Neuron (in vitro differentiated cells): Measurements from ENCODE around the gene MILR1.
"Not testable (repeated sequence)": the region's sequence is repeated elsewhere in the genome, so short reads cannot be mapped to it uniquely, and the experiment has no call there.

ENCODE experiments used
- H2AFZ ChIP-seq: one replicate; pipeline ENCODE4 v1.6.1; 2013; ENCODE audit warnings: low read depth, mild to moderate bottlenecking, inconsistent platforms, low read length, moderate library complexity
- H3K27me3 ChIP-seq: one replicate; pipeline ENCODE4 v1.6.1; 2013; ENCODE audit warnings: low read length; ENCODE audit not compliant: insufficient read depth
- H3K36me3 ChIP-seq: one replicate; pipeline ENCODE4 v1.6.1; 2013; ENCODE audit warnings: low read length; ENCODE audit not compliant: insufficient read depth
- H3K4me1 ChIP-seq: one replicate; pipeline ENCODE4 v1.6.1; 2013; ENCODE audit warnings: low read length; ENCODE audit not compliant: insufficient read depth
- H3K4me3 ChIP-seq: 2 replicates; pipeline ENCODE4 v1.5.1; 2013; ENCODE audit warnings: mild to moderate bottlenecking, low read length, moderate library complexity
- H3K9me3 ChIP-seq: one replicate; pipeline ENCODE4 v1.6.1; 2013; ENCODE audit warnings: low read length

Gene MILR1

DNA sequence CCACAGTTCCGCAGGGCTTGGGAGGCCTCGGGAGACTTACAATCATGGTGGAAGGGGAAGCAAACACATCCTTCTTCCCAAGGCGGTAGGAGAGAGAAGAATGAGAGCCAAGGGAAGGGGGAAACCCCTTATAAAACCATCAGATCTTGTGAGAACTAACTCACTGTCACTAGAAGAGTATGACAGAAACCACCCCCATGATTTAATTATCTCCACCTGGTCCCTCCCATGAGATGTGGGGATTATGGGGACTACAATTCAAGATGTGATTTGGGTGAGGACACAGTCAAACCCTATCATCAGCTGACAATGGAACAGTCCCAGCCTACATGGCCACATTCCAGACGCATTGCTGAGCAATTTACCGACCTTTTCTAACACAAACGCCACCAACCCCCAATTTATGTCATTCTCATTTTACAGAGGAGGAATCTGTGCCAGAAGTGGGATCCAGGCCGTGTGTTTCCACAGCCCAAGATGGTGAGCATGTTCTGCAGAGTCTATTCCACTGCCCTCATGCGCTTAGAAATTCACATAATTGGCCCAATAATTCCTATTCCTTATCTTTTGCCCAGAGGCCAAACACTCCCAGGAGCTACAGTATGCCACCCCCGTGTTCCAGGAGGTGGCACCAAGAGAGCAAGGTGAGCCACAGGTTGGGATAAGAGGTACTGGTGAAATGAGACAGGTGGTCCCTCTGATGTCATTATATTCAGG, 17.3 kb downstream of the MILR1 start:
- Histone ChIP-seq H3K9me3 (no peaks in the 10 kb centered on the region), H3K4me1 (no peaks in the 10 kb centered on the region), H3K36me3 (no peaks in the 10 kb centered on the region), H3K4me3 (no peak overlapping the region), H2AFZ (no peak overlapping the region), H3K27me3 (no peaks in the 10 kb centered on the region)

DNA sequence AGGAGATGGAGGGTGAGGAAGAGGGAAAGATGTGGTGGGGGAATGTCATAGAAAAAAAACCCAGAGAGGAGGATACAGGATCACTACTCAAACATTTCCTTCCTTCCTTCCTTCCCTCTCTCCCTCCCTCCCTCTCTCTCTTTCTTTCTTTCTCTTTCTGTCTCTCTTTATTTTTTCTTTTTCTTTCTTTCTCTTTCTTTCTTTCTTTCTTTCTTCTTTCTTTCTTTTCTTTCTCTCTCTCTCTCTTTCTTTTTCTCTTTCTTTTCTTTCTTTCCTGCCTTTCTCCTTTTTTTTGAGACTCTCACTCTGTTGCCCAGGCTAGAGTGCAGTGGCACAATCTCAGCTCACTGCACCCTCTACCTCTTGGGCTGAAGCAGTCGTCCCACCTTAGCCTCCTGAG, 17.9 kb downstream of the MILR1 start:
- H3K9me3 ChIP-seq, H3K4me1 ChIP-seq, H3K36me3 ChIP-seq, H2AFZ ChIP-seq, H3K4me3 ChIP-seq, H3K27me3 ChIP-seq: not testable (repeated sequence)

DNA sequence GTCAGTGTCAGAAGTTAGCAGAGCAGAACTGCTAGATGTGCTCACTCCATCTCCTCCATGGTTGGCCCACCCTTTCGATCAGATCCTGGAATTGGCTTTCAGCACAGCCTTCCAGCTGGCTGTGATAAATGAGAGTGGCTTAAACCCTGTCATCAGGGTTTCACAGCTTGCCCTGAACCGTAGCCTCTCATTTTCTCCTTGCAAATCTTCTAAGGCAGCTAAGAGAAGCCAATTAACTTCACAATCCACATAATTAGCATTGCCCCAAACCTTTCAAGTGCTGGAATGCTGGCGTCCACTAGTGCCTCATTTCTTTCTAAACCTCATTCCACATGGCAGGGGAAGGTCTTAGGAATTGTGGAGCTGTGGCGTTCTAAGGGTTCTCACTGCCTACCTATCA, 21.7 kb downstream of the MILR1 start:
- no peak overlapping the region for H3K4me3 ChIP-seq
- H2AFZ ChIP-seq, result no peak overlapping the region
- H3K4me1 ChIP-seq, result no peaks in the 10 kb centered on the region
- H3K27me3 ChIP-seq, result no peaks in the 10 kb centered on the region
- no peaks in the 10 kb centered on the region for H3K9me3 ChIP-seq
- no peaks in the 10 kb centered on the region for H3K36me3 ChIP-seq

DNA sequence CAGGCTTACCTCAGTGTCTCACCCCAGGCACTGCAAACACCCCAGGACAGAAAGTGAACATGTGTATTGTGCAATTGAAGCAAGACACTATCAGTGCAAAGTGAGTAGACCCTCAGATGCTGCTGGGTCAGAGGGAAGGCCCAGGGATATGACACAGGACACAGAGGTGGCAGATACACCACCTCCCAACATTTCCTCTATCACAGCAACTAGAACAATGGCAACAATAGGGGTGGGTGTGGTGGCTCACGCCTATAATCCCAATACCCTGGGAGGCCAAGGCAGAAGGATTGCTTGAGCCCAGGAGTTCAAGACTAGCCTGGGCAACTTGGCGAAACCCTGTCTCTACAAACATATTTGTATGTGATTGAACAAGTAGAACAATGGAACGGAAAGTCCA, 22.5 kb downstream of the MILR1 start:
- Histone ChIP-seq H3K36me3 (no peaks in the 10 kb centered on the region), H3K27me3 (no peaks in the 10 kb centered on the region), H3K4me1 (no peaks in the 10 kb centered on the region), H2AFZ (no peak overlapping the region), H3K4me3 (no peak overlapping the region), H3K9me3 (no peaks in the 10 kb centered on the region)

DNA sequence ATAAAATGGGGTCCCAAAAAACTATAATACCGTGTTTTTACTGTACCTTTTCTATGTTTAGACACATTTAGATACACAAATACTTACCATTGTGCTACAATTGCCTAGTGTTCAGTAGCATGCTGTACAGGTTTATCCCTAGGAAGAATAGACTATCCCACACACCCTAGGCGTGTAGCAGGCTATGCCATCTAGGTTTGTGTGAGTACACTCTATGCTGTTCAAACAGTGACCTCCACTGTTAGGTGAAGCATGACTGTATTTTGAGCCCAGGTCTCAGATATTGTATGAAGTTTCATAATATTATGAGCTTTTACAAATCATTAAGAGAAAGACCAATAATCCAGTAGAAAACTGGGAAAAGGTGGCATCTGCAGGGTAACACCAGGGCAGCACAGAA, 23.6 kb downstream of the MILR1 start:
- H3K27me3 ChIP-seq, result no peaks in the 10 kb centered on the region
- no peak overlapping the region for H2AFZ ChIP-seq
- peaks cover 5% of the 10 kb centered on the region for H3K36me3 ChIP-seq
- H3K4me1 ChIP-seq, result no peaks in the 10 kb centered on the region
- no peak overlapping the region for H3K4me3 ChIP-seq
- no peaks in the 10 kb centered on the region for H3K9me3 ChIP-seq

DNA sequence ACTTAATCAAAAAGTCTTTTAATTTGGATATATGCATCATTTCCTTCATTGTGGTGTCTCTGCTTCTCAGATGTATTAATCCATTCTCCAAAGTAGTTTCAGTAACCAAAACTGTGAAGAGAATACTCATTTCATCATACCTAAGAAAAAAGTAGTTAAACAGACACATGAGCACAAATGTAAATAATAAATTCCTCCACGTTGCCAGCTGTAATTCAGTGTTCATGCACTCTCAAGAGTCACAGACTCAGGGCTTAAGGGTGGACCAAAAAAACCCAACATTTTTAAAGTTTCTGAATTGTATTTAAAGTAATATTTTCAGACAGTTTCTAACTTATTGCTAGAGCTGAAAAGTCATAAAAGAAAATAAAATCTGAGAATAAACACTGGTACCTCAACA, 28.9 kb downstream of the MILR1 start:
- Histone ChIP-seq H3K27me3 (no peaks in the 10 kb centered on the region), H3K36me3 (peaks cover 28% of the 10 kb centered on the region), H3K4me1 (no peaks in the 10 kb centered on the region), H3K9me3 (no peaks in the 10 kb centered on the region), H2AFZ (no peak overlapping the region), H3K4me3 (no peak overlapping the region)

DNA sequence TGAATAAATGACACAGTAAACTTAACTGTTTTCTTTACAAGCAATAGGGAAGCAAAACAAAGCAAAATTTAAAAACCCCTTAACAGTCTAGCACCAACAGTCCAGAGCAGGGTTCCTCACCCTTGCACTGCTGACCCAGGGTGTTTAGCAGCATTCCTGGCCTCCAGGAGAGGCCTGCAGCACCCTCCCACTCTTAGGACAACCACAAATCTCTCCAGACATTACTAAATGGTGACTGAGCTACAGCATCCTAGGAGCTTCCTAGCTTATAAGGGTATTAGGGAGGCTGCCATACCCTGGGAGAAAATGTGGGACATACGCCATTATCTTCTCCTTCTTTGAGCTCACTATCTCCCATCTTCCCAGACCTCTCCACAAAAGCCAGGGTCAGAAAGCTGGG, 32.0 kb downstream of the MILR1 start:
- Histone ChIP-seq H3K4me3 (no peak overlapping the region), H3K4me1 (no peaks in the 10 kb centered on the region), H3K9me3 (no peaks in the 10 kb centered on the region), H3K36me3 (peaks cover 55% of the 10 kb centered on the region), H2AFZ (no peak overlapping the region), H3K27me3 (no peaks in the 10 kb centered on the region)

DNA sequence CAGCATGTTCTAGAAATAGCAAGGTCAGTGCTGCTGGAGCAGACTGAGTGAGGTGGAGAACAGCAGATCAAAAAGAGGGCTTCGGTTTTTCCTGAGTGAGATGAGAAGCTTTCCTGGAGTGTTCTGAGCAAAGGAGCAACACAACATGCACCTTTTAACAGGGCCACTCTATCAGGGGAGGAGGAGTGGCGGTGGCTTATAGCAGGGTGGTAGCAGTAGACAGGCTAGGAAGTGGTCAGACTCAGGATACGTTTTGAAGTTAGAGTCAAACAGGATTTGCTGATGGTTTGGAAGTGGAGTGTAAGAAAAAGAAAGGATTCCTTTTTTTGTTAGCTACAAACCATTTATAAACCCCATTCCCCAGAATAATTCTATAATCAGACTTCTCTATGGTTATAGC, 35.5 kb downstream of the MILR1 start:
- no peaks in the 10 kb centered on the region for H3K27me3 ChIP-seq
- H3K4me3 ChIP-seq, result no peak overlapping the region
- no peaks in the 10 kb centered on the region for H3K4me1 ChIP-seq
- H3K9me3 ChIP-seq, result no peaks in the 10 kb centered on the region
- H3K36me3 ChIP-seq, result peaks cover 61% of the 10 kb centered on the region
- H2AFZ ChIP-seq, result no peak overlapping the region

DNA sequence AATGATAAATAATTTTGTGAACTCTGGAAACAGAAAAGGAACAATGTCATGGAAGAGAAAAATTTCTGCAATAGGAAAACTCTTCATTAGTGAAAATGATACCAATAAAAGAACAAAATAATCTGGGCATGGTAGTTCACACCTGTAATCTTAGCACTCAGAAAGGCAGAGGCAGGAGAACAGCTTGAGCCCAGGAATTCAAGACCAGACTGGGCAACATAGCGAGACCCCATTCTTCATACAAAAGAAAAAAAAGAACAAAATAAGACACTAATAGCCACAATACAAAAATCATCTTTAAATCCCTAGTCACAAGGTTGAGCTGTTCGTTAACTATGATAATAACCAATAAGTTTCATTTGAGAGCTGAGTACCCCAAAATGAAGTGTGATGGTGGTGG, 39.4 kb downstream of the MILR1 start:
- H2AFZ ChIP-seq, result no peak overlapping the region
- H3K4me3 ChIP-seq, result no peak overlapping the region
- no peaks in the 10 kb centered on the region for H3K4me1 ChIP-seq
- peaks cover 72% of the 10 kb centered on the region for H3K36me3 ChIP-seq
- no peaks in the 10 kb centered on the region for H3K9me3 ChIP-seq
- H3K27me3 ChIP-seq, result no peaks in the 10 kb centered on the region

DNA sequence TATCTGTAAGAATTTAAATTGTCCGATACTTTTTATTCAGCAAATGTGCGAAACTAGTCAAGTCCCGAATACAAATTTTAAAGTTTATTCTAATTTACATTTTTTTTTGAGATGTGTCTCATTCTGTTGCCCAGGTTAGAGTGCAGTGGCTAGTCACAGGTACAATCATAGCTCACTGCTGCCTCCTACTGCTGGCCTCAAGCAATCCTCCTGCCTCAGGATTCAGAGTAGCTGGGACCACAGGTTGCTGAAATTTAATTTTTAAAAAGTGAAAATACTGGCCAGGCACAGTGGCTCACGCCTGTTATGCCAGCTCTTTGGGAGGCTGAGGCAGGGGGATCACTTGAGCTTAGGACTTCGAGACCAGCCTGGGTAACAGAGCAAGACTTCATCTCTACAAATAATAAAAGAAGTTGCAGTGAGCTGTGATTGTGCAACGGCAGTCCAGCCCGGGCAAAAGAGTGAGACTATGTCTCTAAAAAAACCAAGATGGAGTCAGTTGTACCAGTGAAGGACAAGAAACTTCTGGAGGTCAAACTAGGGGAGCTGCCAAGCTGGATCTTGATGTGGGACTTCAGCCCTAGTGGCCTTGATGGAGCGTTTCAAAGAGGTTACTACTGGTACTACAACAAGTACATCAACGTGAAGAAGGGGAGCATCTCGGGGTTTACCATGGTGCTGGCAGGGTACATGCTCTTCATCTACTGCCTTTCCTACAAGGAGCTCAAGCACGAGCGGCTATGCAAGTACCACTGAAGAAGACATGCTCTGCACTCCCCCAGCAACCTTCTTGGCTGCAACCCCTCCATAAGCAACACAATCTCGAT, 42.3 kb downstream of the MILR1 start:
- Histone ChIP-seq H3K27me3 (no peaks in the 10 kb centered on the region), H3K4me3 (no peak overlapping the region), H3K9me3 (no peaks in the 10 kb centered on the region), H3K4me1 (peaks cover 9% of the 10 kb centered on the region), H2AFZ (no peak overlapping the region), H3K36me3 (peaks cover 54% of the 10 kb centered on the region)

DNA sequence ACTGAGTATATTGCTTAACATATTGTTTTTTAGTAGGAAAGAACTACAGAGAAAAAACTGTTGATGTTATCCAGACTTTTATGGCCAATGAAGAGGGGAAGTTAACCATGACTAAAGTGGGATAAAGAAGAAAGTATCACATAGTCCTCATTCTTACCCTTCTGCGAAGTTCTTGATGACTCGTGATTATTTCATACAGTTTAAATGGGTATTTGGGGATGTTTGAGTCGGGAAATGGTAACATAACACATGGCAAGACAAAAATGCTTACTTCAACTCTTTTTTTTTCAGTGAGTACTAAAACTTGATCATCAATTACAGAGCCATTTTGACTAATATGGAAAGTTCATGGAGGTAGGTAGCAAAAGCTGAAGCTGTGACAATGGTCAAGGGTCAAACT, 43.1 kb downstream of the MILR1 start:
- Histone ChIP-seq H3K27me3 (no peaks in the 10 kb centered on the region), H3K4me1 (peaks cover 12% of the 10 kb centered on the region), H3K36me3 (peaks cover 48% of the 10 kb centered on the region), H3K4me3 (no peak overlapping the region), H3K9me3 (no peaks in the 10 kb centered on the region), H2AFZ (no peak overlapping the region)

DNA sequence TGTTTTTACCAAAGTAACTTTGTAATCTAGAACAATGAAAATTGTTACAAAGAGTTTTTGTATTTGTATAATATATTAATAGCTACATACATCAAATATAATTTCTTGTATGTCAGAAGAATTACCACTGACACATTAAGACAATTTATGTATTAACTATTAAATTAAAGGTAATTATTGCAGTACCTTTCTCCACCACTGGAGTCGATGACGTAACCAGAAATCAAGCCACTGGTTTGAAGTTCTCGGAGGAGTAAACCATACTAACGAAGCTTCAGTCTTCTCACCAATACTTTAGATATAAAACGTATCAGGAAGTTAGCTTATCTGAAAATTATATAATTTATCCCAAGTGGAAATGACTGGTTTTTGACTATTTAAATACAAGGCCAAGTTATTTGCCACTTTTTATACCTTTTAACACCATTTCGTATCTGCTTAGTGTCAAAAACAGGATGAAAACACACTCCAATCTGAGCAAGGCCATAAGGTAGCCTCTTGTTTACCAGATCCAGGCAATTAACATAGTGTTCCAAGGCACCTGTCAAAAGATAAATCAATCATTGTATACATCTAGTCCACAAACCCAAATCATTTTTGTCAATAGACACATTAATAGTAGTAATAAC, 43.7 kb downstream of the MILR1 start:
- Histone ChIP-seq H3K27me3 (no peaks in the 10 kb centered on the region), H3K4me1 (peaks cover 16% of the 10 kb centered on the region), H2AFZ (no peak overlapping the region), H3K9me3 (no peaks in the 10 kb centered on the region), H3K4me3 (no peak overlapping the region), H3K36me3 (peaks cover 48% of the 10 kb centered on the region)

DNA sequence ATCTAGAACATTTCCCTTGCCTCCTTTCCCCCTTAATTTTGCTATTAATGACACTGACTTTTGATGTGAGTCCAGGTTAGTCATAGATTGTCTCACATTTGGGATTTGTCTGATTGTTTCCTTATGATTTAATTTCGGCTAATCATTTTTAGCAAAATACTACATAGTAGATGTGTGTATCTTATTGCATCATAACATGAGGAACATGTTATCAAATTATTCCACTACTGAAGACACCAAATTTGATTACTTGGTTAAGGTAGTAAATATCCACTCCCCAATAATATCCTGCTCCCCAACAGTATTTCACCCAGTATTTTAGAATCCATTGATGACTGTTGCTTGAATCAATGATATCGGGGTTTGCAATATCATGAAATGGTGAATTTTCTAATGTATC, 45.2 kb downstream of the MILR1 start:
- Histone ChIP-seq H3K36me3 (peaks cover 54% of the 10 kb centered on the region), H2AFZ (no peak overlapping the region), H3K9me3 (no peaks in the 10 kb centered on the region), H3K27me3 (no peaks in the 10 kb centered on the region), H3K4me3 (no peak overlapping the region), H3K4me1 (peaks cover 31% of the 10 kb centered on the region)
